B cell (primary cell): ENCODE measurements around the gene PRSS56.

Source experiments
- EZH2 ChIP-seq: IDR thresholded peaks from 2 replicates; pipeline ENCODE4 v1.6.1; 2012; ENCODE audit warnings: borderline replicate concordance, low read depth, mild to moderate bottlenecking, moderate library complexity, low read length; ENCODE audit not compliant: insufficient read depth, poor library complexity, severe bottlenecking
- TF ChIP-seq, protein P1 (sequence below): fragments of 200-600 bp; IDR thresholded peaks from one replicate; pipeline ENCODE4 v1.8.0; 2022; ENCODE audit warnings: antibody characterized with exemption, mild to moderate bottlenecking

DNA sequence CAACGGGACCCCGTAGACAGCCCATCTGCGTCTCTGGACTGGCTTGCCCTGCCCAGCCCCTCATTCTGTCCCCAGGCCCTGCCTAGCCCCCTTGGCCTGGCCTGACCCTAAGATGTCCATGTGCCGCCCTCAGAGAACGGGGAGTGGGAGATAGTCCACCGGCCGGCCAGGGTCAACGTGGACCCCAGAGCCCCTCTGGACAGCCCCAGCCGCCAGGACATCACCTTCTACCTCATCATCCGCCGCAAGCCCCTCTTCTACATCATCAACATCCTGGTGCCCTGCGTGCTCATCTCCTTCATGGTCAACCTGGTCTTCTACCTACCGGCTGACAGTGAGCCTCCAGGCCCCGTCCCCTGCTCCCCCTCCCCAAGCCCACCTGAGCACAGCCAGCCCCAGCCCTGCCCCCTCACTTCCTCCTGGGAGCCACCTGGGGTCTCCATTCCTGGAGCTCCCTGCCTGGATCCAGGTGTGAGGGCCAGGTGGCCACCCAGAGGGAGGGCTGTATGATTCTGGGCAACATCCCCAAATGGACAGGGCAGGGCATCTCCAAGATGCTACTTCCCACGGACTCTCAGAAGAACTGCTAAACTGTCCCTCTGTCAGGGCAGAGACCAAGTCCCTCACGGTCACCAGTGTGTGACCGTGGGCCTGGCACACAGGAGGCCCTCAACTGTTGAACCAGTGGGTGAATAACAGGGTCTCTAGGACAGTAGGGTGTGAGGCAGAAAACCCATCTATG lies 9.8 kb downstream of the PRSS56 start:
- TF ChIP-seq, protein P1, sequence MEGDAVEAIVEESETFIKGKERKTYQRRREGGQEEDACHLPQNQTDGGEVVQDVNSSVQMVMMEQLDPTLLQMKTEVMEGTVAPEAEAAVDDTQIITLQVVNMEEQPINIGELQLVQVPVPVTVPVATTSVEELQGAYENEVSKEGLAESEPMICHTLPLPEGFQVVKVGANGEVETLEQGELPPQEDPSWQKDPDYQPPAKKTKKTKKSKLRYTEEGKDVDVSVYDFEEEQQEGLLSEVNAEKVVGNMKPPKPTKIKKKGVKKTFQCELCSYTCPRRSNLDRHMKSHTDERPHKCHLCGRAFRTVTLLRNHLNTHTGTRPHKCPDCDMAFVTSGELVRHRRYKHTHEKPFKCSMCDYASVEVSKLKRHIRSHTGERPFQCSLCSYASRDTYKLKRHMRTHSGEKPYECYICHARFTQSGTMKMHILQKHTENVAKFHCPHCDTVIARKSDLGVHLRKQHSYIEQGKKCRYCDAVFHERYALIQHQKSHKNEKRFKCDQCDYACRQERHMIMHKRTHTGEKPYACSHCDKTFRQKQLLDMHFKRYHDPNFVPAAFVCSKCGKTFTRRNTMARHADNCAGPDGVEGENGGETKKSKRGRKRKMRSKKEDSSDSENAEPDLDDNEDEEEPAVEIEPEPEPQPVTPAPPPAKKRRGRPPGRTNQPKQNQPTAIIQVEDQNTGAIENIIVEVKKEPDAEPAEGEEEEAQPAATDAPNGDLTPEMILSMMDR = no peak
- TF ChIP-seq EZH2 = no peak
